HFF-Myc (cell line): ENCODE measurements around the gene SSRP1.

Experiments used
- DNase-seq: peaks from one replicate; pipeline ENCODE4 v3.0.0-alpha.2; 2011; ENCODE audit warnings: low read depth; ENCODE audit errors: extremely low read depth
- H3K4me3 ChIP-seq: replicated peaks from 2 replicates; pipeline ENCODE4 v1.5.1; 2011; ENCODE audit warnings: low read depth, mild to moderate bottlenecking, control low read depth, low read length
- TF ChIP-seq, protein P1 (sequence below): IDR thresholded peaks from 2 replicates; pipeline ENCODE4 v1.5.1; 2012; ENCODE audit warnings: mild to moderate bottlenecking, low read depth, low read length, control low read depth; ENCODE audit errors: missing control alignments

SSRP1 gene

DNA sequence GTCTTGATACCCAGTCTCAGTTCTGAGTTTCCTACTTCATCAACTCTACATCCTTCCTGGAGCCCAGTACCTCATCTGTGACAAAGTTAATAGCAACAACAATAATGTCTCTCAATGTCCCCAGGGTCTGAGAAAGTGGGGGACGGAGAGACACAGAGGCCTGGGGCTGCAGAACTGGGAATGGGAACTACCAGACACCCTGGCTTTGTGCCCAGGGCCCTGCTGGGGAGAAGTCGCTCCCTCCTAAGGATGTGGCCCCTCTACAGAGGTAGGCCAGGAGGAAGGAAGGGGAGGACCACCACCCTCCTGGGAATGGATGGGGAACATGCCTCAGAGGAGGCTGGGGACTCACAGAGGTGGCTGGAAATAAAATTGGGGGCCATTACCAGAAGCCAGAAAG lies 39.8 kb upstream of the SSRP1 start:
- no peak for DNase-seq
- TF ChIP-seq, protein P1, sequence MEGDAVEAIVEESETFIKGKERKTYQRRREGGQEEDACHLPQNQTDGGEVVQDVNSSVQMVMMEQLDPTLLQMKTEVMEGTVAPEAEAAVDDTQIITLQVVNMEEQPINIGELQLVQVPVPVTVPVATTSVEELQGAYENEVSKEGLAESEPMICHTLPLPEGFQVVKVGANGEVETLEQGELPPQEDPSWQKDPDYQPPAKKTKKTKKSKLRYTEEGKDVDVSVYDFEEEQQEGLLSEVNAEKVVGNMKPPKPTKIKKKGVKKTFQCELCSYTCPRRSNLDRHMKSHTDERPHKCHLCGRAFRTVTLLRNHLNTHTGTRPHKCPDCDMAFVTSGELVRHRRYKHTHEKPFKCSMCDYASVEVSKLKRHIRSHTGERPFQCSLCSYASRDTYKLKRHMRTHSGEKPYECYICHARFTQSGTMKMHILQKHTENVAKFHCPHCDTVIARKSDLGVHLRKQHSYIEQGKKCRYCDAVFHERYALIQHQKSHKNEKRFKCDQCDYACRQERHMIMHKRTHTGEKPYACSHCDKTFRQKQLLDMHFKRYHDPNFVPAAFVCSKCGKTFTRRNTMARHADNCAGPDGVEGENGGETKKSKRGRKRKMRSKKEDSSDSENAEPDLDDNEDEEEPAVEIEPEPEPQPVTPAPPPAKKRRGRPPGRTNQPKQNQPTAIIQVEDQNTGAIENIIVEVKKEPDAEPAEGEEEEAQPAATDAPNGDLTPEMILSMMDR, result no peak

DNA sequence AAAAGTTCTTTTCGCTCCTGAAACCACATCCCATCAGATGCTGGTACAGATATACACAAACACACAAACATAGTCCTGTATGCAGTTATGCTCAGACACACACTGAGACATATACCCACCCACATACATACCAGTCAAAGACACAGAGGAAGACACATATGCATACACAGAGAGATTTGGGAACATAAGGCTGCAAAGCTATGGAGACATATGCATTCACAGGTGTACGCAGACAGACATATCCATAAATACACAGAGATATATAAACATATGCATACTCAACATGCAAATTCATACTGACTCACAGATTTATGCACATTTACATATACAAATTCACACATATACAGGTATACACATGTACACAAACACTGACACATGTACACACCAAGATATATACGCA lies 39.3 kb upstream of the SSRP1 start:
- TF ChIP-seq, protein P1, result no peak
- no peak overlapping the region for H3K4me3 ChIP-seq
- no peak for DNase-seq

More for the DNA sequence above, 39.8 kb upstream of the SSRP1 start:
- no peak overlapping the region for H3K4me3 ChIP-seq

DNA sequence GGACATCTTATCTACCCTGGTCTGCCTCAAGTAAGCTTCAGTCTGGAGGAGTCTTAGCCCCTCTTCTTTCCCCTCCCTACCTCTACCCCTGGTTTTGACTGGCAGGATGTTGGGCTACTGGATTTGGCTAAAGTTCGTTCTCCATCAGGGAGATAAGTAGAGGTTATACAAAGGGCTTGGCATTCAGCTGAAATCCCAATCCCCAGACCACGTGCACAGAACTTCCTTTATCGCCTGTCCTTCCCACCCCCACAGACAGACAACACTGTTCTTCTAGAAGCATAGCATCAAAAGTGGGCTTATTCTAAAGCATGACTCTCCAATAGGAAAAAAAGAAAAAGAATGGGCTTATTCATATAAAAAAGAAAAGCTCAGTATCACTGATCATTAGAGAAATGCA lies 37.5 kb upstream of the SSRP1 start:
- TF ChIP-seq, protein P1, result no peak
- H3K4me3 ChIP-seq, result no peak overlapping the region
- DNase-seq, result no peak

DNA sequence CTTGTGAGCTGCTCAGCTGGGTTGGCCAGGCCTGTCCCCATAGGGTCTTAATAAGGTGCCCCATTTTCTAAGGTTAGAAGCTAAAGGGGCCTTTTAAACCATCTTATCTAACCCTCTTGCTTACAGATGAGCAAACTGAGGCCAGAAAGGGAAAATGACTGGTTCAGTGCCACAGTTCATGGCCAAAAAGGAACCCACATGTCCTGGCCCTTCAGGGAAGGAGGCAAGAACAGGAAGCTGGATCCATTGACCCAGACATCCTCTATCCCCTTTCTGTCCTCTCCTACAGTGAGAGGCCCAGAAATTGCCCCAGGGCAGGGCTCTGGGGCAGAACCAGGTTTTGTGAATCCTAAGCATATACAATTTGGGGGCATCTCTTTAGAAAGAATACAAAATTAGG lies 35.2 kb upstream of the SSRP1 start:
- TF ChIP-seq, protein P1, result no peak
- DNase-seq, result no peak
- H3K4me3 ChIP-seq, result no peak overlapping the region

DNA sequence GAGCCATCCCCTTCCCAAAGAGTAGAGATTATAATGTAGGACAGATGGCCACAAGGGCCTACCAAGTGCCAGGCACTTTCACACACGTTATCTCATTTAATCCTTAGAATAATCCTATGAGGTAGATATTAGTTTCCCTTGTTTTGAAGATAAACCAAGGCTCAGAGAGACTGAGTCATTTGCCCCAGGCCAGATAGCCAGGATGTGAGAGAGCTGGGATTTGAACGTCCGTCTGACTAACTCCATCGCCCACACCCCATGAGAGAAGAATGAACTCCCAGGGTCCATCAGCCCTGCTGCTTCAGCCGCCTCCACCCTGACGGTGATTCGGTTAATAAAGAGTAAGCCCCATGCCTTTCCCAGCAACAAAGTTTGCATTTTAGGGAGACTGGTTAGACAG lies 34.6 kb upstream of the SSRP1 start:
- TF ChIP-seq, protein P1, result no peak
- H3K4me3 ChIP-seq, result no peak overlapping the region
- no peak for DNase-seq

DNA sequence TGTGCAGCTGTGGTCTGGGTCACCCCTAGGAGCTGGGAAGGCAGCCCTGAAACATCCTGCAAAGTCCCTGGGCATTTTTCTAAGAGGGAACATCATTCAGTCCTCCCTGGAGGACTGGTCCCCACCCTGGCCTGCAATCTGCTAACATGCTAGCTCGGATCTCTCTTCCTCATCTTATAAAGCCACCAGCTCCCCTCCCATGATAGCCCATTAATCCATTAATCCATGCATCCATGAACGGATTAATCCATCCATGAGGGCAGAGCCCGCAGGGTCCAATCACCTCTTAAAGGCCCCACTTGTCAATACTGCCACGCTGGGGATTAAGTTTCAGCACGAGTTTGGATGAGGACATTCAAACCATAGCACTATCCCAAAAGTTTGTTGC lies 33.1 kb upstream of the SSRP1 start:
- TF ChIP-seq, protein P1, result no peak
- DNase-seq, result no peak
- no peak overlapping the region for H3K4me3 ChIP-seq

DNA sequence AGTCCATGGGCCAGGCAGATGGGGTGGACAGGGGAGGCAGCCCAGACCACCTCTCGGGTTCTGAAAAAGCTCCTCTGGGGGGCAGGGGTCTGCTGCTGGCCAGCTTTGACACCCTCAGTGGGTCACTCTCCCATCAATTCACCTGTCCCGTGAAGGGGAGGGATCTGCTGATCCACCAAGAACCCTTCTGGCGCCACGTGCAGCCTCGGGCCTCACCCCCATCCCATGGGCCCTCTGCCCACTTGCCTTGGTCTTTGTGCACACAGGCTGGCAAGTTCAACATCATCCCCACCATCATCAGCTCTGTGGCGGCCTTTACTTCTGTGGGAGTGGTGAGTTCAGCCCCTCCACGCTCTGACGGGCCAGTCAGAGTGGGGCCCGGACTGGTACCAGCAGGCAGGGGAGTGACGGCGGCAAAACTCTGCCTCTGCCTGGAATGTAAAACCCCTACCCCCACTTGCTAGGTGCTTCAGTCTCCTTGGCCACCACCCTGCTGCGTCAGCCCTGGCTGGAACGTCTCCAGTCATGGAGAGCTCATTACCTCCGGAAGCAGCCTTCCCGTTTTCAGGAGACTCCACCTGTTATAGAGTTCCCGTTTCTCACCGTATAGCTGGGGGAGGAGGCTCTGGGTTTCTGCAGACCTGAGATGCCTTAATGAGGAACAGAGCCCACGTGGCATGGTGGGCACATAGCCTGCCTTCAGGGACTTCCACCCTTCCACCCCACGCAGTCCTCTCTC lies 32.6 kb upstream of the SSRP1 start:
- no peak for DNase-seq
- TF ChIP-seq, protein P1, result no peak
- H3K4me3 ChIP-seq, result no peak overlapping the region
